Parathyroid adenoma (tissue), 2 donors: ENCODE measurements around the gene JAKMIP3.
A peak's percentile ranks its signal among the peaks of the same experiment; 100 is the strongest.

Source experiments
- H2AFZ ChIP-seq: fragments of 300-600 bp; sonication (generic); one replicate; pipeline ENCODE4 v1.7.0; 2017; ENCODE audit warnings: antibody characterized with exemption, mild to moderate bottlenecking
- H3K27ac ChIP-seq: fragments of 300-600 bp; sonication (generic); one replicate; pipeline ENCODE4 v1.7.0; 2017
- H3K27me3 ChIP-seq: fragments of 300-600 bp; sonication (generic); one replicate; pipeline ENCODE4 v1.7.0; 2017; ENCODE audit warnings: low read length; ENCODE audit not compliant: control insufficient read depth, insufficient read depth
- H3K36me3 ChIP-seq: fragments of 300-600 bp; sonication (generic); one replicate; pipeline ENCODE4 v1.7.0; 2017; ENCODE audit warnings: low read length; ENCODE audit not compliant: control insufficient read depth, insufficient read depth
- H3K4me1 ChIP-seq: fragments of 300-600 bp; sonication (generic); one replicate; pipeline ENCODE4 v1.7.0; 2017; ENCODE audit warnings: control low read depth
- H3K4me2 ChIP-seq: fragments of 300-600 bp; sonication (generic); one replicate; pipeline ENCODE4 v1.7.0; 2017; ENCODE audit warnings: low read length
- H3K4me3 ChIP-seq: fragments of 300-600 bp; sonication (generic); one replicate; pipeline ENCODE4 v1.7.0; 2017; ENCODE audit warnings: low read depth, low read length
- H3K79me2 ChIP-seq: fragments of 300-600 bp; sonication (generic); one replicate; pipeline ENCODE4 v1.7.0; 2017; ENCODE audit warnings: control low read depth
- H3K9ac ChIP-seq: fragments of 300-600 bp; sonication (generic); one replicate; pipeline ENCODE4 v1.7.0; 2017; ENCODE audit warnings: mild to moderate bottlenecking
- H3K9me3 ChIP-seq: fragments of 300-600 bp; sonication (generic); one replicate; pipeline ENCODE4 v1.7.0; 2017; ENCODE audit warnings: low read length; ENCODE audit not compliant: control insufficient read depth
- TF ChIP-seq, protein P1 (sequence below): fragments of 300-600 bp; sonication (generic); IDR thresholded peaks from one replicate; pipeline ENCODE4 v1.7.0; 2017; ENCODE audit warnings: antibody characterized with exemption, mild to moderate bottlenecking
- donor health status: primary hyperparathyroidism.

The JAKMIP3 gene

DNA sequence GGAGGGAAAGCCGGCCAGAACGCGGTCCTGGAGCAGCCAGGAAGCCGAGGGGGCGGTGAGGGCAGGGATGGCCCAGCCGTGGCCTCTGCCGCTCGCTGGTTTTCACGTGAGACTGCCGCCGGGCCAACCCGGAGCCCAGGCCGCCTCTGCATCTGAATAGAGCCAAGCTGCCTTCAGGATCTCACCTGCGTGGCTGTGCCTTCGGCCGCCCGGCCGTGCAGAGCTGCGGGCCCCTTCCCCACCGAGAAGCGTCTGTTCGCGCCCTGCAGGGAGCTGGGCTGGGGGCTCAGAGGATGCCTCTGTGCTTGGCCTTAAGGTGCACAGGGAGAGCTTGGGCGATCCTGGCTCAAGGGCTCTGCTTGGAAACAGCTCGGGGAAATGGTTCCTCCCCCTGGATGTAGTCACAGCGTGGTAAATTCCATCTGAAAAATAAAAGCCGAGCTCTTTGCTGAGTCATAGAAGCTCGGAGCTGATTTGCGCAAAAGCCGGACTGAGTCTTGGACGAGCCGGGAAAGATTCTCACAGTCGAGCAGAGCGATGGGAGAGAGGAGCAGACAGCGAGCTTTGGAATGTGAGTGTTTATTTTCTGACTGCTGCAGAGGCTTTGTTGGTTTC lies at the start of gene JAKMIP3:
JAKMIP3 (plus strand) TSS at position 456 of the 615 bp plus-strand sequence. CDS start 38,863 bp downstream, outside the sequence.
- TF ChIP-seq, protein P1, sequence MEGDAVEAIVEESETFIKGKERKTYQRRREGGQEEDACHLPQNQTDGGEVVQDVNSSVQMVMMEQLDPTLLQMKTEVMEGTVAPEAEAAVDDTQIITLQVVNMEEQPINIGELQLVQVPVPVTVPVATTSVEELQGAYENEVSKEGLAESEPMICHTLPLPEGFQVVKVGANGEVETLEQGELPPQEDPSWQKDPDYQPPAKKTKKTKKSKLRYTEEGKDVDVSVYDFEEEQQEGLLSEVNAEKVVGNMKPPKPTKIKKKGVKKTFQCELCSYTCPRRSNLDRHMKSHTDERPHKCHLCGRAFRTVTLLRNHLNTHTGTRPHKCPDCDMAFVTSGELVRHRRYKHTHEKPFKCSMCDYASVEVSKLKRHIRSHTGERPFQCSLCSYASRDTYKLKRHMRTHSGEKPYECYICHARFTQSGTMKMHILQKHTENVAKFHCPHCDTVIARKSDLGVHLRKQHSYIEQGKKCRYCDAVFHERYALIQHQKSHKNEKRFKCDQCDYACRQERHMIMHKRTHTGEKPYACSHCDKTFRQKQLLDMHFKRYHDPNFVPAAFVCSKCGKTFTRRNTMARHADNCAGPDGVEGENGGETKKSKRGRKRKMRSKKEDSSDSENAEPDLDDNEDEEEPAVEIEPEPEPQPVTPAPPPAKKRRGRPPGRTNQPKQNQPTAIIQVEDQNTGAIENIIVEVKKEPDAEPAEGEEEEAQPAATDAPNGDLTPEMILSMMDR = no peak
- H3K27me3 ChIP-seq = no peaks in the 10 kb centered on the region
- H3K9ac ChIP-seq = no peak within 1 kb of the TSS
- no peaks in the 10 kb centered on the region for H3K4me1 ChIP-seq
- H3K79me2 ChIP-seq = no peaks in the 10 kb centered on the region
- no peaks in the 10 kb centered on the region for H3K9me3 ChIP-seq
- H3K36me3 ChIP-seq = no peaks in the 10 kb centered on the region
- peak within 1 kb of the TSS; percentile 55 for H3K27ac ChIP-seq
- peak within 1 kb of the TSS; percentile 91 for H2AFZ ChIP-seq
- peak within 1 kb of the TSS; percentile 49 for H3K4me3 ChIP-seq
- H3K4me2 ChIP-seq = peak within 1 kb of the TSS; percentile 70

DNA sequence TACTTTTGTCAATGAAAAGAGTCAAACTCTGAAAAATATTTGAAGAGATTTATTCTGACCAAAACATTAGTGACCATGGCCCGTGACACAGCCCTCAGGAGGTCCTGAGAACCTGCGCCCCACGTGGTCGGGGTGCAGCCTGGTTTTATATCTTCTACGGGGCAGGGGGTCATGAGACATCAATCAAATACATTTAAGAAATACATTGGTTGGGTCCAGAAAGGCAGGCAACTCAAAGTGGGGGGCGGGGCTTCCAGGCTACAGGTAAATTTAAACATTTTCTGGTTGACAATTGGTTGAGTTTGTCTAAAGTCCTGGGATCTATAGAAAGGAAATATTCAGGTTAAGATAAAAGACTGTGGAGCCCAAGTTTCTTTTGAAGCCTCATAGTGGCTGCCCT lies 49.2 kb upstream of the JAKMIP3 start:
- H3K9ac ChIP-seq = no peak overlapping the region

DNA sequence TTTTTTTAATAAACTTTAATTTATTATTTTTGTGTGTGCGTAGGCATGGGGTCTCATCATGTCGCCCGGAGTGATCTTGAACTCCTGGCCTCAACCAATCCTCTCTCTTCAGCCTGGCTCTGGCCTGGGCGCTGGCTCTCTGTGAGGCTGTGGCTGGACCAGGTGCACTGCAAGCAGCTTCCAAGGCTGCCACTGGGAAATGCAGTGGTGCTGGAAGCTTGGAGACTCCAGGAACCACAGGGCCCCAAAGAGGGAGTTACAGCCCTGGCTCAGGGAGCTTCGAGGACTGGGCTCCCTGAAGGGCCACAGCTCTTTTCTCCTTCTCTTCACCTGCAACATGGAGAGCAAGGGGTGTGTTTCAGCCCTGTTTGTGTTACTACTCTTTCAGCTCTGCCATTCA lies 47.3 kb upstream of the JAKMIP3 start:
- H3K9me3 ChIP-seq = no peaks in the 10 kb centered on the region

More for the DNA sequence above, 49.2 kb upstream of the JAKMIP3 start:
- Histone ChIP-seq H3K4me3 (no peak overlapping the region), H3K27ac (no peak overlapping the region), H3K4me2 (no peak overlapping the region), H2AFZ (no peak overlapping the region), H3K4me1 (no peaks in the 10 kb centered on the region), H3K9me3 (no peaks in the 10 kb centered on the region), H3K36me3 (no peaks in the 10 kb centered on the region), H3K27me3 (no peaks in the 10 kb centered on the region), H3K79me2 (no peaks in the 10 kb centered on the region)
- TF ChIP-seq, protein P1 = no peak

DNA sequence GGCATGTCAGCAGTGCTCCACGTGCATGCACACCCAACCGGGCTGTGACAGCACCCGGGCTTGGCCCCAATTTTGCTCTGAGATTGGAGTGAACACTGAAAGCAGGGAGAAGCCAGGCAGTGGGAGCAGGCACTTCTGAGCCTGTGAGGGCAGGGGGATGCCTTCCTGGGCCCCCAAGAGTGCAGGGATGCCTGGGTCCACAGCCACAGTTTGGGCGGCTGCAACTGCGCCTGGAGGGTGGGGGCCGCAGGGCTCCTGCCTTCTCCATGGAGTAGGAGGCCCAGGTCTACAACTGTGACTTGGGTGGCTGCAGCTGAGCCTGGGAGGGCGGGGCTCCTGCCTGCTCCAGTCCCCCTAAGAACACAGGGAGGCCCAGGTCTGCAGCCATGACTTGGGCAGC lies 46.4 kb upstream of the JAKMIP3 start:
- no peaks in the 10 kb centered on the region for H3K27me3 ChIP-seq

More for the DNA sequence above, 47.3 kb upstream of the JAKMIP3 start:
- Histone ChIP-seq H2AFZ (no peak overlapping the region), H3K27me3 (no peaks in the 10 kb centered on the region), H3K4me2 (no peak overlapping the region), H3K27ac (no peak overlapping the region), H3K36me3 (no peaks in the 10 kb centered on the region), H3K4me1 (no peaks in the 10 kb centered on the region), H3K9ac (no peak overlapping the region), H3K79me2 (no peaks in the 10 kb centered on the region), H3K4me3 (no peak overlapping the region)
- TF ChIP-seq, protein P1 = no peak

More for the DNA sequence above, 46.4 kb upstream of the JAKMIP3 start:
- Histone ChIP-seq H3K4me3 (no peak overlapping the region), H3K4me1 (no peaks in the 10 kb centered on the region), H3K9ac (no peak overlapping the region), H3K4me2 (no peak overlapping the region), H3K9me3 (no peaks in the 10 kb centered on the region), H2AFZ (no peak overlapping the region), H3K79me2 (no peaks in the 10 kb centered on the region), H3K27ac (no peak overlapping the region), H3K36me3 (no peaks in the 10 kb centered on the region)
- TF ChIP-seq, protein P1 = no peak
